GM12878 (cell line): ENCODE results near the gene ZNF592.
A peak's percentile ranks its signal among the peaks of the same experiment; 100 is the strongest.
"Not testable (repeated sequence)": the region's sequence is repeated elsewhere in the genome, so short reads cannot be mapped to it uniquely, and the experiment has no call there.

Experiments
- ATF2 ChIP-seq: IDR thresholded peaks from 2 replicates; pipeline ENCODE4 v1.6.1; 2012; ENCODE audit warnings: low read length, inconsistent platforms
- BCL11A ChIP-seq: IDR thresholded peaks from 2 replicates; pipeline ENCODE4 v1.6.1; 2011; ENCODE audit warnings: low read depth, low read length
- BRCA1 ChIP-seq: IDR thresholded peaks from 2 replicates; pipeline ENCODE4 v1.6.1; 2011; ENCODE audit warnings: low read depth, low read length, improper control_type of control experiment
- CHD2 ChIP-seq: IDR thresholded peaks from 2 replicates; pipeline ENCODE4 v1.6.1; 2011; ENCODE audit warnings: low read depth, low read length, improper control_type of control experiment, borderline replicate concordance
- CTCF ChIP-seq, 3 experiments: IDR thresholded peaks in 2 of 3; conservative IDR thresholded peaks in 1 of 3; 2 replicates each; pipeline ENCODE4 v1.5.1; 2011; ENCODE audit warnings: low read depth in 3 of 3, low read length in 3 of 3, mild to moderate bottlenecking in 3 of 3, control low read depth in 2 of 3, moderate library complexity in 2 of 3, inconsistent platforms in 1 of 3, mixed read lengths in 1 of 3; ENCODE audit not compliant: control insufficient read depth in 2 of 3, insufficient read depth in 1 of 3; ENCODE audit errors: extremely low read depth in 1 of 3
- DPF2 ChIP-seq: fragments of 450-650 bp; IDR thresholded peaks from 2 replicates; pipeline ENCODE4 v1.6.1; 2017; ENCODE audit warnings: mild to moderate bottlenecking
- EZH2 ChIP-seq: IDR thresholded peaks from 2 replicates; pipeline ENCODE4 v1.6.1; 2012; ENCODE audit warnings: low read depth, mild to moderate bottlenecking, control low read depth, inconsistent platforms, low read length, borderline replicate concordance; ENCODE audit not compliant: control insufficient read depth
- KAT2A ChIP-seq: conservative IDR thresholded peaks from 2 replicates; pipeline ENCODE4 v1.6.1; 2011; ENCODE audit warnings: low read depth, low read length; ENCODE audit not compliant: control insufficient read depth
- MTA3 ChIP-seq: IDR thresholded peaks from 2 replicates; pipeline ENCODE4 v1.6.1; 2012; ENCODE audit warnings: low read length, inconsistent platforms, borderline replicate concordance
- NFIC ChIP-seq: IDR thresholded peaks from 2 replicates; pipeline ENCODE4 v1.6.1; 2012; ENCODE audit warnings: low read depth, mild to moderate bottlenecking, inconsistent platforms, low read length, moderate library complexity
- POLR2A ChIP-seq: IDR thresholded peaks from 2 replicates; pipeline ENCODE4 v1.6.1; 2011; ENCODE audit warnings: low read depth, mild to moderate bottlenecking, low read length
- SREBF2 ChIP-seq: IDR thresholded peaks from 2 replicates; pipeline ENCODE4 v1.6.1; 2012; ENCODE audit warnings: mild to moderate bottlenecking, low read length
- ZBTB33 ChIP-seq: fragments of 450-650 bp; IDR thresholded peaks from 2 replicates; pipeline ENCODE4 v1.6.1; 2017; ENCODE audit warnings: mild to moderate bottlenecking

- TF ChIP-seq DPF2, EZH2, KAT2A, ATF2, BRCA1, CHD2, NFIC, POLR2A, SREBF2, ZBTB33, BCL11A, MTA3: not testable (repeated sequence)
- TF ChIP-seq CTCF (IDR thresholded peaks at IDR 0.05 in 2 of 3, conservative IDR thresholded peaks at IDR 0.05 in 1 of 3; ENCODE audit: control insufficient read depth in 2 of 3, extremely low read depth in 1 of 3, insufficient read depth in 1 of 3, low read depth in 3 of 3, low read length in 3 of 3) = peak; percentile 54 to 62 (median 56)
Measured at GRCh38 chr15:84845631-84846030, 97.2 kb downstream of the ZNF592 start.
